ENCODE data around the gene TRIM9.

- TF ChIP-seq SUZ12 (IDR thresholded peaks at IDR 0.05) (no peak), ELF4 (IDR thresholded peaks at IDR 0.05) (no peak), BHLHE40 (IDR thresholded peaks at IDR 0.05; ENCODE audit: borderline replicate concordance) (no peak)
Observed at GRCh38 chr14:51121096-51121495, 26.2 kb upstream of the TRIM9 start.
